ENCODE measurements around the gene ATF7IP2. TPM values are rescaled to one million over a fixed set of nuclear protein-coding genes. Genes with fewer than 3 reads are reported as not detected.

The ATF7IP2 gene
- total RNA-seq, 2 experiments from 2014 or later: 82.9 to 86.9 TPM

- Mint-ChIP-seq H3K4me1 (ENCODE audit: low read depth) (no peaks in the 10 kb centered on the region), H3K27me3 (no peaks in the 10 kb centered on the region), H3K9me3 (peaks cover 7% of the 10 kb centered on the region), H3K4me3 (no peak overlapping the region), H3K27ac (no peak overlapping the region), H3K36me3 (ENCODE audit: low read depth) (peaks cover 38% of the 10 kb centered on the region)
- H3K4me1 ChIP-seq (ENCODE audit: insufficient read depth, low read length): no peaks in the 10 kb centered on the region
- ATAC-seq (ENCODE audit: poor library complexity): no peak
- TF ChIP-seq, protein P1, sequence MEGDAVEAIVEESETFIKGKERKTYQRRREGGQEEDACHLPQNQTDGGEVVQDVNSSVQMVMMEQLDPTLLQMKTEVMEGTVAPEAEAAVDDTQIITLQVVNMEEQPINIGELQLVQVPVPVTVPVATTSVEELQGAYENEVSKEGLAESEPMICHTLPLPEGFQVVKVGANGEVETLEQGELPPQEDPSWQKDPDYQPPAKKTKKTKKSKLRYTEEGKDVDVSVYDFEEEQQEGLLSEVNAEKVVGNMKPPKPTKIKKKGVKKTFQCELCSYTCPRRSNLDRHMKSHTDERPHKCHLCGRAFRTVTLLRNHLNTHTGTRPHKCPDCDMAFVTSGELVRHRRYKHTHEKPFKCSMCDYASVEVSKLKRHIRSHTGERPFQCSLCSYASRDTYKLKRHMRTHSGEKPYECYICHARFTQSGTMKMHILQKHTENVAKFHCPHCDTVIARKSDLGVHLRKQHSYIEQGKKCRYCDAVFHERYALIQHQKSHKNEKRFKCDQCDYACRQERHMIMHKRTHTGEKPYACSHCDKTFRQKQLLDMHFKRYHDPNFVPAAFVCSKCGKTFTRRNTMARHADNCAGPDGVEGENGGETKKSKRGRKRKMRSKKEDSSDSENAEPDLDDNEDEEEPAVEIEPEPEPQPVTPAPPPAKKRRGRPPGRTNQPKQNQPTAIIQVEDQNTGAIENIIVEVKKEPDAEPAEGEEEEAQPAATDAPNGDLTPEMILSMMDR (IDR thresholded peaks at IDR 0.05): no peak
- DNase-seq: no peak
- ChIA-PET CTCF (no interaction called here), POLR2A (interaction anchor here (0.6 kb wide), 2 partner anchors 100 to 267 kb away, joined by 3 read pairs; no protein-coding TSS in a partner anchor)
- no peak overlapping the region for H3K4me3 ChIP-seq (ENCODE audit: low read length)
- H3K27ac ChIP-seq (ENCODE audit: low read depth in 1 of 2, low read length in 2 of 2): no peak overlapping the region
- H3K27me3 ChIP-seq (ENCODE audit: control insufficient read depth in 1 of 2, insufficient read depth in 2 of 2, low read length in 2 of 2): no peaks in the 10 kb centered on the region
- intact Hi-C loops (cut with DNase I, micrococcal nuclease): no loop called here
- H3K36me3 ChIP-seq (ENCODE audit: insufficient read depth, low read length): peaks cover 15% of the 10 kb centered on the region
- H3K9me3 ChIP-seq (ENCODE audit: control insufficient read depth in 1 of 2, insufficient read depth in 1 of 2, low read length in 2 of 2): peaks cover 33 to 48% of the 10 kb centered on the region in 2 experiments
Measured at GRCh38 chr16:10485698-10486382, 100.0 kb downstream of the ATF7IP2 start.

DNA sequence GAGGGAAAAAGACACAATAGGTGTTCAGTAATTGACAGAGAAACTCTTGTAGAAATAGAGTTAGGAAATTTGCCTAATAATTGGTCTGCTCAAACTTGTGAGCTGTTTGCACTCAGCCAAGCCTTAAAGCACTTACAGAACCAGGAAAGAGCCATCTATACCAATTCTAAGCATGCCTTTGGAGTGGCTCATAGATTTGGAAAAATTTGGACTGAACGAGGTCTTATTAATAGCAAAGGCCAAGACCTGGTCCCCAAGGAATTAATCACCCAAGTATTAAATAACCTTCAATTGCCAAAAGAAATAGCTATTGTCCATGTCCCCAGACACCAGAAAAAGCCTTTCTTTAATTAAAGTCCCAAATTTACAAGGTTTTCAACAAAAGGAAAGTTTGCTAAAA, 104.3 kb downstream of the ATF7IP2 start:
- H3K27me3 ChIP-seq (ENCODE audit: control insufficient read depth in 1 of 2, insufficient read depth in 2 of 2, low read length in 2 of 2): no peaks in the 10 kb centered on the region
- no peaks in the 10 kb centered on the region for H3K27me3 Mint-ChIP-seq
- no peak for DNase-seq
- TF ChIP-seq, protein P1 (IDR thresholded peaks at IDR 0.05): no peak
- no peak overlapping the region for H3K4me3 ChIP-seq (ENCODE audit: low read length)
- H3K9me3 ChIP-seq (ENCODE audit: control insufficient read depth in 1 of 2, insufficient read depth in 1 of 2, low read length in 2 of 2): peaks cover 20 to 23% of the 10 kb centered on the region in 2 experiments
- no peaks in the 10 kb centered on the region for H3K36me3 ChIP-seq (ENCODE audit: insufficient read depth, low read length)
- intact Hi-C loops (cut with DNase I, micrococcal nuclease): no loop called here
- no peak overlapping the region for H3K4me3 Mint-ChIP-seq
- H3K4me1 Mint-ChIP-seq (ENCODE audit: low read depth): no peaks in the 10 kb centered on the region
- POLR2A ChIA-PET: no interaction called here
- no peaks in the 10 kb centered on the region for H3K4me1 ChIP-seq (ENCODE audit: insufficient read depth, low read length)
- no peak overlapping the region for H3K27ac Mint-ChIP-seq
- no peak for ATAC-seq (ENCODE audit: poor library complexity)
- no peak overlapping the region for H3K27ac ChIP-seq (ENCODE audit: low read depth in 1 of 2, low read length in 2 of 2)
- peaks cover 6% of the 10 kb centered on the region for H3K36me3 Mint-ChIP-seq (ENCODE audit: low read depth)
- CTCF ChIA-PET: no interaction called here
- peaks cover 16% of the 10 kb centered on the region for H3K9me3 Mint-ChIP-seq

- ChIA-PET CTCF (no interaction called here), POLR2A (no interaction called here)
- Mint-ChIP-seq H3K27ac (no peak overlapping the region), H3K36me3 (ENCODE audit: low read depth) (no peaks in the 10 kb centered on the region), H3K27me3 (no peaks in the 10 kb centered on the region), H3K4me3 (no peak overlapping the region), H3K4me1 (ENCODE audit: low read depth) (no peaks in the 10 kb centered on the region), H3K9me3 (peaks cover 19% of the 10 kb centered on the region)
- H3K27ac ChIP-seq (ENCODE audit: low read depth in 1 of 2, low read length in 2 of 2): no peak overlapping the region
- no peak for DNase-seq
- H3K4me1 ChIP-seq (ENCODE audit: insufficient read depth, low read length): no peaks in the 10 kb centered on the region
- H3K27me3 ChIP-seq (ENCODE audit: control insufficient read depth in 1 of 2, insufficient read depth in 2 of 2, low read length in 2 of 2): no peaks in the 10 kb centered on the region
- TF ChIP-seq, protein P1 (IDR thresholded peaks at IDR 0.05): no peak
- H3K9me3 ChIP-seq (ENCODE audit: control insufficient read depth in 1 of 2, insufficient read depth in 1 of 2, low read length in 2 of 2): peaks cover 11 to 20% of the 10 kb centered on the region in 2 experiments
- intact Hi-C loops (cut with DNase I, micrococcal nuclease): no loop called here
- H3K4me3 ChIP-seq (ENCODE audit: low read length): no peak overlapping the region
- no peaks in the 10 kb centered on the region for H3K36me3 ChIP-seq (ENCODE audit: insufficient read depth, low read length)
- ATAC-seq (ENCODE audit: poor library complexity): no peak
Measured at GRCh38 chr16:10493276-10493675, 107.4 kb downstream of the ATF7IP2 start.
